Gastroesophageal sphincter (tissue), 3 donors: ENCODE measurements around the gene TNXB.

Source experiments
- CTCF ChIP-seq, 4 experiments: fragments of 200-600 bp in 2 of 4; fragments of 450-650 bp in 2 of 4; sonication (generic) in 1 of 4; IDR thresholded peaks; one replicate each; pipeline ENCODE4 v1.5.1; 2017 to 2019; ENCODE audit warnings: antibody characterized with exemption in 4 of 4, mild to moderate bottlenecking in 2 of 4, moderate library complexity in 2 of 4
- POLR2A ChIP-seq, 2 donors: fragments of 450-650 bp; IDR thresholded peaks; one replicate each; pipeline ENCODE4 v1.6.1; 2017; ENCODE audit warnings: antibody characterized with exemption in 2 of 2, mild to moderate bottlenecking in 2 of 2, moderate library complexity in 1 of 2
- POLR2AphosphoS5 ChIP-seq: sonication (generic); formaldehyde crosslinking; IDR thresholded peaks from one replicate; pipeline ENCODE4 v1.6.1; 2017; ENCODE audit warnings: antibody characterized with exemption

DNA sequence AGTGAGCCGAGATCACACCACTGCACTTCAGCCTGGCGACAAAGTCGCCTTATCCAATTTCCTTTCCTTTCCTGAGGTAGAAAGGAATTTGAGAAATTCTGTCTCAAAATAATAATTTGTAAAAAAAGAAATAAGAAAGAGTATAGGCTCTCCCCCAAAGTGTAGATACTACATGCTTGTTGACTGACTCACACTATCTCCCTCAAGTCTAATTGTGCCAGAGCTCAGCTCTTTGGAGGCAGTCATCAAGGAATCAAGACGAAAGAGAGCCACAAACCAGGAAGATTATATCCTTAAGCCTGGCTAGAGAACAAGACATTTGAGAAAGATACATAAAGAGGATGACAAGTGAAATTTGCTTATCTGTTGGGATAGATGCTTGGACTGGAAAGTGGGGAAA is 24.6 kb upstream of the TNXB start:
- no peak for TF ChIP-seq CTCF (IDR thresholded peaks at IDR 0.05)
- TF ChIP-seq POLR2A (IDR thresholded peaks at IDR 0.05), result no peak
- TF ChIP-seq POLR2AphosphoS5, result no peak
